HEK293T (cell line): ENCODE data around the gene ZNF750.

Experiments
- ARNT ChIP-seq: fragments of 450-650 bp; IDR thresholded peaks from 2 replicates; pipeline ENCODE4 v1.6.1; 2017; ENCODE audit warnings: mild to moderate bottlenecking
- BHLHE40 ChIP-seq: fragments of 450-650 bp; IDR thresholded peaks from 2 replicates; pipeline ENCODE4 v1.6.1; 2016; ENCODE audit warnings: mild to moderate bottlenecking, moderate library complexity, borderline replicate concordance
- ELF4 ChIP-seq: fragments of 450-650 bp; IDR thresholded peaks from 2 replicates; pipeline ENCODE4 v1.6.1; 2017; ENCODE audit warnings: antibody characterized with exemption
- FOXA1 ChIP-seq: fragments of 450-650 bp; IDR thresholded peaks from 2 replicates; pipeline ENCODE4 v1.6.1; 2016; ENCODE audit warnings: mild to moderate bottlenecking
- FOXM1 ChIP-seq: fragments of 450-650 bp; IDR thresholded peaks from 2 replicates; pipeline ENCODE4 v1.6.1; 2017; ENCODE audit warnings: mild to moderate bottlenecking, borderline replicate concordance
- LEF1 ChIP-seq: fragments of 450-650 bp; IDR thresholded peaks from 2 replicates; pipeline ENCODE4 v1.6.1; 2017; ENCODE audit warnings: mild to moderate bottlenecking, borderline replicate concordance
- SP1 ChIP-seq: fragments of 450-650 bp; IDR thresholded peaks from 2 replicates; pipeline ENCODE4 v1.6.1; 2017
- SUZ12 ChIP-seq: fragments of 450-650 bp; IDR thresholded peaks from 2 replicates; pipeline ENCODE4 v1.6.1; 2016; ENCODE audit warnings: mild to moderate bottlenecking
- TARDBP ChIP-seq: fragments of 450-650 bp; IDR thresholded peaks from 2 replicates; pipeline ENCODE4 v1.6.1; 2016
- TF ChIP-seq, protein P1 (sequence below): fragments of 450-650 bp; IDR thresholded peaks from 2 replicates; pipeline ENCODE4 v1.6.1; 2016

DNA sequence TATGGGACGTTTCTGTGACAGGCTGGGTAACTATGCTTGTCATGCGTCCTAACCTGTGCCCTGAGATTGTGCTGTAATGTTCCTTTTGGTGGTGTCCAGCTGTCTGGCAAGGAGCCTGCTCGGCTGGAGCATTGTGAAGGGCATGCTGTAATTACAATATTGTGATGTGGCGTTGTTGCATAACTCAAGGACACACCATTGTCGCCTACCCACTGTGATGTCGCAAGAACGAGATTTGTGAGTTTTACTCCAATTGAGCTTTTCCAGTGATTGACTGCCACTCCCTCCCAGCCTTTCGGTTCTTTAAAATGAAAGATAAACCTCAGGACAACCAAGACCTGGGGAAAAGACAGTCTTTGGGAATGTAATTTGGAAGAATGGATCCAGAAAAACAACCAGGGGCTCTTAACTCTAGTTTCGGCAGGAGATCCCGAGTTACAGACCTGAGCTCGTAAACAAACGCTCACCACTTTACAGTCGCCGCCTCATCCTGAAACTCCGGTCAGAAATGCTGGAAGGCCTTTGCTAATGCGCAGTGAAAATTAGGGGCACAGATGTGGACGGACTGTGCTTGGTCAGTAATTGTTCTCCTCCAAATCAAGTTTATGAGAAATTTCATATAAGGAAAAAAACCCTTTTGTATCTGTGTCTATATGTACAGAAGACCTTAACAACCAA is 1.3 kb downstream of the ZNF750 start:
- TF ChIP-seq ARNT (no peak), BHLHE40 (no peak), FOXA1 (no peak), TARDBP (no peak), LEF1 (no peak), FOXM1 (no peak), SP1 (no peak), SUZ12 (no peak), ELF4 (no peak)
- TF ChIP-seq, protein P1, sequence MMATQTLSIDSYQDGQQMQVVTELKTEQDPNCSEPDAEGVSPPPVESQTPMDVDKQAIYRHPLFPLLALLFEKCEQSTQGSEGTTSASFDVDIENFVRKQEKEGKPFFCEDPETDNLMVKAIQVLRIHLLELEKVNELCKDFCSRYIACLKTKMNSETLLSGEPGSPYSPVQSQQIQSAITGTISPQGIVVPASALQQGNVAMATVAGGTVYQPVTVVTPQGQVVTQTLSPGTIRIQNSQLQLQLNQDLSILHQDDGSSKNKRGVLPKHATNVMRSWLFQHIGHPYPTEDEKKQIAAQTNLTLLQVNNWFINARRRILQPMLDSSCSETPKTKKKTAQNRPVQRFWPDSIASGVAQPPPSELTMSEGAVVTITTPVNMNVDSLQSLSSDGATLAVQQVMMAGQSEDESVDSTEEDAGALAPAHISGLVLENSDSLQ = peak; percentile 75
